Cerebellar cortex (tissue), 1 donor: ENCODE measurements around the gene STK35.
"Not testable (repeated sequence)": the region's sequence is repeated elsewhere in the genome, so short reads cannot be mapped to it uniquely, and the experiment has no call there.

Experiments
- DNase-seq: peaks from one replicate; pipeline ENCODE4 v3.0.0-alpha.2; 2015; ENCODE audit warnings: low spot score

Gene STK35

GRCh38 chr20:2162823-2163166, 61.2 kb downstream of the STK35 start:
- no peak for DNase-seq

GRCh38 chr20:2163312-2163711, 61.7 kb downstream of the STK35 start:
- no peak for DNase-seq

- DNase-seq = no peak
Measured at GRCh38 chr20:2163757-2164156, 62.1 kb downstream of the STK35 start.

GRCh38 chr20:2164421-2164820, 62.8 kb downstream of the STK35 start:
- DNase-seq = no peak

GRCh38 chr20:2164966-2165365, 63.3 kb downstream of the STK35 start:
- no peak for DNase-seq

DNA sequence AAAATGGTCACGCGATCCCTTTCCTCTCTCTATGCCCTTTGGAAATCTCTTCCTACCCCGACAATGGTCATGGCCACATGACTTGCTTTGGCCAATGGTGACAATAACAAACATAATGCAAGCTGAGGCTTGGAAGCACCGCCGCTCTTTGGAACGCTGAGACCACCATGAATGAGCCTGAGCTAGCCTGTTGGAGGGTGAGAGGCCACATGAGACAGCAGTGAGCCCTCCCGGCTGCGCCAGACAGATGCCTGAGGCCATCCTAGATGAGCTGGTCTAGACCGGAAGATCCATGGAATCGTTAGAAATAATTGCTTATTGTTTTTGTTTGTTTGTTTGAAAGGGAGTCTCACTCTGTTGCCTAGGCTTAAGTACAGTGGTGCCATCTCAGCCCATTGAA, 64.2 kb downstream of the STK35 start:
- no peak for DNase-seq

DNA sequence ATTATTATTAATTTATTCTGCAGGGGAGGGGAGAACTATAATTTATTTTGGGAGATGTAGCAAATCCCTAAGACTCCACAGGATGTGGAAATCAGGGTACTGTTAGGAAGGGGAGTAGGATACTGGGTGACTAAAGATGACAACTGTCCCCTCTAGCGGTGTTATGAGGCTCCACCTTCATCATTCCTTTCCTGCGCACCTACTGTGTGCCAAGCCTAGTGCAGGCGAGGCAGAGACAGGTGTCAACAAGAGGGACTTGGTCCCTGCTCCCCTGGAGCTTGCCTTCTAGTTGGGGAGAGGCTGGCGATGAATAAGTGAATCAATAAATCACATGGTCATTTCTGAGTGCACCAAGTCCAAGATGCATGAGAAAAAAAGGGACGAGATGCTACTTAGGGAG, 65.5 kb downstream of the STK35 start:
- no peak for DNase-seq

DNA sequence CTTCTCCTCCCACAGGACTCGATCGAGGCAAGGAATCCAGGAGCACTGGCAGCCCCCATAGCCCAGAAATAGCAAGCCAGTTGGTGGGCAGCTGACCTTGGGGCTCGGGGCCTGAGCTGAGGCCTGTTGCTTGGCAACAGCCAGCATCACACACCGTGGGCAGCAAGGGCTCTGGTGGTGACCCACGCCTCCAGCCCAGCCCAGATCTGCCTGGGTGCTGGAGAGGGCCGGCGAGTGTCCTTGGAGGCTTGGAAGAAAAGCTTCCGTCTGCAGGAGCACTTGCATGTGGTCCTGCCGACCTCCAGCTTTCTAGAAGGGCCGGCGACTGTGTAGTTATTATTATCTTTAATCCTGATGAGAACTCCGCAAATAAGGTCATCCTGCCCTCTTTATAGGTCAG, 67.3 kb downstream of the STK35 start:
- DNase-seq = no peak

DNA sequence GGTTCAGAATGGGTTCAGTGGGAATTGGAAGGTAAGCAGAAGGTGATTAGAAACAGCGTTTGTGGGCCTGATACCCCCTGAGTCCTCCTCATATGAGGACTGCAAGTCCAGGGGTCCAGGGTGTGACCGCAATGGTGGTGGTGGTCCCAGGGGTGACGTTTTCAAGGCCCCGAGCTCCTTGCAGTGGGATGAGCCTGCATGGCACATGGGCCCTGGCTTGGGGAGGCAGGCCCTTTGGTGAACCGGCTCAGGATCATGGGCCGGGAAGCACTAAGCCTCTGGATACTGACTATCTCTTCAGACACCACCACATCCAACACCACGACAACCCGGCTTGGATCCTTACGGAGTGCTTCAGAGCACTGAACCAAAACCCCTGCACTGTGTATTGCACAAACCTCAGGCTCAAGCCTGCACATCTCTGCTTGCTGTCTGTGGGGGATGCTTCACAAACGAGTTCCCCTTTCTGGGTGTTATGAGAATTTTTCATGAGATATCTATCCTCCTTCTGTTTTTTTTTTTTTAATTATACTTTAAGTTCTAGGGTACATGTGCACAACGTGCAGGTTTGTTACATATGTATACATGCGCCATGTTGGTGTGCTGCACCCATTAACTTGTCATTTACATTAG, 67.9 kb downstream of the STK35 start:
- DNase-seq = no peak

GRCh38 chr20:2170404-2170803, 68.8 kb downstream of the STK35 start:
- no peak for DNase-seq

DNA sequence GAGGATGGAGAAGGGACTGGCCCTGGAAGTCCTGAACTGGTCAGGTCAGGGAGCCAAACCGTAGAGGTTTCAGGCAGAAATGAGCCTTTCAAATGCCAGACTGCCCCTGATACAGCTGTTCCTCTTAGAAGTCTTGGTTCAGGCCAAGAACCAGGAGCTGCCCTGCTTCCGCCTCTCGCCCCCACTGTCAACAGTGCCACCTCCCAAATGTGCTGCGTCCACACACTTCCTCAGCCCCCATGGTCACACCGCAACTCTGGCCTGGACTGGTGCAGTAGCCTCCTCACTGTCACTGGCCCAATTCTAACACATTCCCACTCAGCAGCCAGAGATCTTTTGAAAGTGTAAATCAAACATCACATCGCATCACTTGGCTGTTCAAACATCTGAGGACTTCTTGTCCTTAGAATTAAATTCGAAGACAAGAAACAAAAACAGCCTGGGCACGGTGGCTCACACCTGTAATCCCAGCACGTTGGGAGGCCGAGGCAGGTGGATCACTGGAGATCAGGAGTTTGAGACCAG, 69.7 kb downstream of the STK35 start:
- no peak for DNase-seq

GRCh38 chr20:2171840-2172239, 70.2 kb downstream of the STK35 start:
- DNase-seq = not testable (repeated sequence)

GRCh38 chr20:2172305-2173175, 70.9 kb downstream of the STK35 start:
- DNase-seq = peak; percentile 76

- no peak for DNase-seq
Measured at GRCh38 chr20:2173186-2173585, 71.6 kb downstream of the STK35 start.

DNA sequence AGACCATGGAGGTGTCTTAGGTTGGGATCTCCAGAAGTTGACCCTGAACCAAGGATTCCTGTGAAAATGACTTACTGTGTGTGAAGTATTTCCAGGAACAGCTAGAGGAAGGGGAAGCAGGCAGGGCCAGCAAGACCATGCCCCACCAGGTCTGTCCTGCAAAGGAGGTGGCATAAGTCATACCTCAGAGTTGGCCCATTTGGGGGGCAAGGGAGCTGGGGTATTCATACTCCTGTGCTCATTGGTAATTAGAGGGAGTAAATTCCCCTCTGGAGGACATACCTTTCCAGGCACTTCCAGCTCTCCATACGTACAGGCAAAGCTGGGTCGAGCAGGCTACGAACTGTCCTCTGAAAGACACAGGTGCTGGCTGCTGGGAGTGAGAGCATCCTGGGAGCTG, 72.4 kb downstream of the STK35 start:
- DNase-seq = no peak

- DNase-seq = no peak
Measured at GRCh38 chr20:2176946-2177345, 75.3 kb downstream of the STK35 start.

GRCh38 chr20:2178318-2179232, 76.9 kb downstream of the STK35 start:
- DNase-seq = no peak

DNA sequence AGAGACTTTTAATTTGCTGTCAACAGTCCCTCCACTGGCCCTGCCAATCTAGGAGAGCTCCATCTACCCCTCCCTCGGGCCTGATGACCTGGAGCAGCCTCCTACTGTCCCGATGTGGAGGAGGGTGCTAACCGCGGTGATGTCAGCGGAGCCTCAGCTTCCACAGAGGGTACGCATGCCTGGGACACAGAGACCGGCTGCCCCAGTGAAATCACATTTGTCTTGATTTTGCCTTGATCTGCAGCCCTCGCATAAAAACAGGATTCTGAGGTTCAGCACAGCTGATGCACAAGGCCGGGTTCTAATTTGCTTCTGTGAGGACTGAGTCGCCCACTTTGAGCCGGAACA, 77.6 kb downstream of the STK35 start:
- no peak for DNase-seq

DNA sequence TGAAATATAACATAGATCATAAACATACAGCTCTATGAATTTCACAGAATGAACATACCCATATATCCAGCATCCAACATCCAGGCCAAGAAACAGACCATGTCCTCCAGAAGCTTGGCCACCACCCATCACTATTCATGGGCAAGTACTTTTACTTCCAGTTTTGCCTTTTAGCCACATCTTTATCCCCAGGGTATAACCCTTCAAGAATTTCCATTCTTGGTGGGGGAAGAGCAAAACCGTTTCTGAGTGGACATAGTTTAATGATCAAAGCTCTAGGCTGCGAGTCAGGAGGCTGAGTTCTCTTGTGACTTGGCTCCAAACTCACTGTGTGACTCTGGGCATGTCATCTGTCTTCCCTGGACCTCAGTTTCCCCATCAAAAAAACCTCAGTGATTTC, 78.3 kb downstream of the STK35 start:
- no peak for DNase-seq

DNA sequence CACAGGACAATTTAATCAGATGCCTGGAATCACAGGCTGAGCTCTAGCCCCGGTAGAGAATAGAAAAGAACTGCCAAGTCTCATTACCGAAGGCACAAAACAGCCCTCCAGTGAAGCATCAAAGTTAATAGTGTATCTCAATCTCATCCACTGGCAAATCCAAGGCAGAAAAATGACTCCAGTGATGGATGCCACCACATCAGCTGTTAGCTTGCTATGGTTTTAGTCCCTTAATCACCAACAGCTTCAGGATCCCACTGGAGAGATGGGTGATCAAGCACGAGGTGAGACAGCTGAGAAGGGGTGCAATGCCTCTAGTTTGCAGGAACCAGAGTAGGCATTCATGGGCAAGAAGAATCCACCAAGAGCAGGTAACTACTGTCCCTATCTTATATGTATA, 81.8 kb downstream of the STK35 start:
- no peak for DNase-seq

GRCh38 chr20:2184933-2185332, 83.3 kb downstream of the STK35 start:
- not testable (repeated sequence) for DNase-seq

DNA sequence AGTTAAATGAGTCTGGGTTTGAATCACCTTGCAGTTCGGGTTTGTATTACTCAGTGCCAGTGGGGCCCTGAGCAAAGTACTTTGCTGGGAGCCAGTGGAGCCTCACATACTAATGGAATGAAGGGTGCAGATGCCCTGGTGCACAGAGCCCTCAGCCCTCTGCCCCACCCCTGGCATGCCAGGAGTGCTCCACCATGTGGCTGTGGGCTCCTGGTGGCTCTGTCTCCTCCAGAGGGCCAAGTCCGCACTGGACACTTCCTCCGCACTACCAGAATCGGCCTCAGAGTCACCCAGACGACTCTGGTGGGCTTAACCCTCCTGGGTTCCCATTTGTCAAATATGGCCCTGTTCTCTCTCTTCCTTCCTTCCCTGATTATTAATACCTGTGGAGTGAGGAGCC, 94.0 kb downstream of the STK35 start:
- no peak for DNase-seq

DNA sequence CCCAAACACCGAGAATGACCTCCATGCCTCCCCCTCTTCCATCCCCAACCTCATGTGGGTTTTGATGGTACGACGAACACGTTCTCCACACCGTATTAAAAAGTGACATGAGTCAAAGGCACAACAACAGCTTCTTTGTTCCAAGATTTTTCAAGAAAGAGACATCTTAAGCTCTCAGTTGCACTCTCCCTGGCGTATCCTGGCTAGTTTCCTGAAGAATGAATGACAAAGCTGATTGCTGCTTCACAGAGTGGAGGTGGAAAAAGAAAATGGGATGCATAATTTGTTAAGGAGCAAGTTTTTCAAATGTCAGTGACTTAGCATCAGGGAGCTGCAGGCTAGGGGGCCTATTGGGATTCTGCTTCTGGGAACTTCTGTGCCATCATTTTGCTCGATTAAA, 95.5 kb downstream of the STK35 start:
- DNase-seq = no peak
